ENCODE data around the gene ACBD6. TPM values are rescaled to one million over a fixed set of nuclear protein-coding genes. Genes with fewer than 3 reads are reported as not detected.

ACBD6 gene
- total and polyA plus RNA-seq, 2 experiments from 2014 or later, result 27.3 to 44.2 TPM

DNA sequence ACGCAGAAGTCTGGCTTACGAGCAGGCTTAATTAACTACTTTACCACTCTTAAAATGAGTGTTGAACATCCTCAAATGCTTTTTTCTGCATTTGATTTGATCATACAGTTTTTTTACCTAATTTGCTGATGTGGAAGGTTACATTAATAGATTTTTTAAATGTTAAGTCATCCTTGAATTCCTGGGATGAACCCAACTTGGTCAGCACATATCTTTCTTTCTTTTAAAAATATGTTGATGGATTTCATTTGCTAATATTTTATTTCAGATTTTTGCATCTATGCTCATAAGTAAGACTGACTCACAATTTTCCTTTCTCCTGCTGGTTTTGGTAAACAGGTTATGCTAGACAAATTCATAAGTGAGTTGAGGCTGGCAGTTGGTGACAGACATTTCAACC lies 189.5 kb downstream of the ACBD6 start:
- WGBS, 2 experiments (ENCODE audit: low coverage in 1 of 2, low lambda C conversion rate in 2 of 2, missing lambda C conversion rate in 2 of 2), result 79% methylated on average over 2 of the region's 2 CpGs
- Histone ChIP-seq H3K9me3 (ENCODE audit: low read depth) (no peaks in the 10 kb centered on the region), H3K9ac (no peak overlapping the region), H3K4me1 (ENCODE audit: insufficient read depth) (peaks cover 31% of the 10 kb centered on the region), H3K4me3 (no peak overlapping the region), H3K27ac (no peak overlapping the region), H2AFZ (no peak overlapping the region), H3K4me2 (ENCODE audit: unreplicated experiment) (no peak overlapping the region), H3K36me3 (ENCODE audit: low read depth) (no peaks in the 10 kb centered on the region; the same call in 1 of the 2 replicates), H4K20me1 (ENCODE audit: insufficient read depth) (no peaks in the 10 kb centered on the region), H3F3A (ENCODE audit: insufficient read depth) (peaks cover 37% of the 10 kb centered on the region), H3K9me2 (ENCODE audit: insufficient read depth) (no peaks in the 10 kb centered on the region), H3K79me2 (ENCODE audit: insufficient read depth) (no peaks in the 10 kb centered on the region), H3K27me3 (replicated peaks; ENCODE audit: insufficient read depth) (no peaks in the 10 kb centered on the region)
- no peak for TF ChIP-seq EZH2 (IDR thresholded peaks at IDR 0.05; ENCODE audit: insufficient read depth, poor library complexity, severe bottlenecking)
- in situ Hi-C loops (cut with MboI), result no loop called here
- peak; percentile 31 for DNase-seq

DNA sequence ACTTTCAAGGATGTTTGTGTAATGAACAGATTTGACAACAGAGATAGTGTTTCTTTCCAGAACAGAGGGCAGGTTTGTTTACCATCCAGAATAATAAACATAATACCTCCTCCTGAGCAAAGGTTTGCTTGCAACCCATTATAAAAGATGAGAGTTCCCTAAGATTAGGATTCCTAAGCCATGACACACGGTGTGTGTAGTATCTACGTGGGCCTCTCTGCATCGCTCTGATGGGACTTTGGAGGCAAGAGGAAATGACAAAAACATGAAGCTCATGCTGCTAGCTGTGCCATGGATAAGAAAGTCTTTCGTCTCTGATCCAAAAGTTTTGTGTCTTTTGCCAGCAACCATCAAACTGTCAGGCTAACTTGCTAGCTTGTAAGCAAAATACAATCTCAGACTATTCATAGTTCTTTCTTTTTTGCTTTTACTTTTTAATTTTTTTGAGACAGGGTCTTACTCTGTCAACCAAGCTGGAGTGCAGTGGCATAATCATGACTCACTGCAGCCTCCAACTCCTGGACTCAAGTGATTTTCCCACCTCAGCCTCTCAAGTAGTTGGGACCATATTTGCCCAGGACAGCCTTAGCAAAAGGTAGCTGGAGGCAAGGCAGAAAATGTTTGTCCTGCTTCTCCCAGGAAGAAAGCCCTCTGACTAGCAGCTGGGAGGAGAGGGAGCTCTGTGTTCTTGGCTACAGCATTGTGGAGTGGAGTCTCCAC lies 191.2 kb downstream of the ACBD6 start:
- H3K9me2 ChIP-seq (ENCODE audit: insufficient read depth), result no peaks in the 10 kb centered on the region
- H3K4me3 ChIP-seq, result no peak overlapping the region; the same call in 1 of the 2 replicates
- no peaks in the 10 kb centered on the region; the same call in 1 of the 2 replicates for H3K36me3 ChIP-seq (ENCODE audit: low read depth)
- in situ Hi-C loops (cut with MboI), result no loop called here
- H3K27me3 ChIP-seq (replicated peaks; ENCODE audit: insufficient read depth), result no peaks in the 10 kb centered on the region
- TF ChIP-seq EZH2phosphoT487 (IDR thresholded peaks at IDR 0.05; ENCODE audit: insufficient read depth, low read depth) (no peak), EZH2 (IDR thresholded peaks at IDR 0.05; ENCODE audit: insufficient read depth, poor library complexity, severe bottlenecking) (no peak)
- no peaks in the 10 kb centered on the region for H3K79me2 ChIP-seq (ENCODE audit: insufficient read depth)
- 14 to 19% methylated on average over 4 of the region's 4 CpGs for WGBS, 2 experiments (ENCODE audit: low coverage in 1 of 2, low lambda C conversion rate in 2 of 2, missing lambda C conversion rate in 2 of 2)
- peak overlapping the region; percentile 15 for H3K27ac ChIP-seq
- H3K4me2 ChIP-seq (ENCODE audit: unreplicated experiment), result peak overlapping the region; percentile 13
- H3K9me3 ChIP-seq (ENCODE audit: low read depth), result no peaks in the 10 kb centered on the region
- H3F3A ChIP-seq (ENCODE audit: insufficient read depth), result peaks cover 37% of the 10 kb centered on the region
- H4K20me1 ChIP-seq (ENCODE audit: insufficient read depth), result no peaks in the 10 kb centered on the region
- no peak overlapping the region for H2AFZ ChIP-seq
- peak; percentile 62 for DNase-seq
- H3K4me1 ChIP-seq (ENCODE audit: insufficient read depth), result peaks cover 31% of the 10 kb centered on the region
- H3K9ac ChIP-seq, result no peak overlapping the region

- peak overlapping the region; percentile 73 for H3K27ac ChIP-seq
- peaks cover 31% of the 10 kb centered on the region for H3K4me1 ChIP-seq (ENCODE audit: insufficient read depth)
- H3F3A ChIP-seq (ENCODE audit: insufficient read depth), result peaks cover 37% of the 10 kb centered on the region
- H2AFZ ChIP-seq, result no peak overlapping the region
- WGBS, 2 experiments (ENCODE audit: low coverage in 1 of 2, low lambda C conversion rate in 2 of 2, missing lambda C conversion rate in 2 of 2), result 85 to 88% methylated on average over 3 of the region's 3 CpGs
- TF ChIP-seq EZH2 (IDR thresholded peaks at IDR 0.05; ENCODE audit: insufficient read depth, poor library complexity, severe bottlenecking) (no peak), EZH2phosphoT487 (IDR thresholded peaks at IDR 0.05; ENCODE audit: insufficient read depth, low read depth) (no peak)
- in situ Hi-C loops (cut with MboI), result no loop called here
- H4K20me1 ChIP-seq (ENCODE audit: insufficient read depth), result no peaks in the 10 kb centered on the region
- no peak overlapping the region for H3K4me3 ChIP-seq
- no peaks in the 10 kb centered on the region for H3K79me2 ChIP-seq (ENCODE audit: insufficient read depth)
- no peaks in the 10 kb centered on the region for H3K9me2 ChIP-seq (ENCODE audit: insufficient read depth)
- H3K36me3 ChIP-seq (ENCODE audit: low read depth), result no peaks in the 10 kb centered on the region; the same call in 1 of the 2 replicates
- H3K9me3 ChIP-seq (ENCODE audit: low read depth), result no peaks in the 10 kb centered on the region
- H3K27me3 ChIP-seq (replicated peaks; ENCODE audit: insufficient read depth), result no peaks in the 10 kb centered on the region
- peak; percentile 46 for DNase-seq
- H3K4me2 ChIP-seq (ENCODE audit: unreplicated experiment), result no peak overlapping the region
- H3K9ac ChIP-seq, result no peak overlapping the region
These were observed 192.3 kb downstream of the ACBD6 start for GRCh38 chr1:180310095-180310494.

DNA sequence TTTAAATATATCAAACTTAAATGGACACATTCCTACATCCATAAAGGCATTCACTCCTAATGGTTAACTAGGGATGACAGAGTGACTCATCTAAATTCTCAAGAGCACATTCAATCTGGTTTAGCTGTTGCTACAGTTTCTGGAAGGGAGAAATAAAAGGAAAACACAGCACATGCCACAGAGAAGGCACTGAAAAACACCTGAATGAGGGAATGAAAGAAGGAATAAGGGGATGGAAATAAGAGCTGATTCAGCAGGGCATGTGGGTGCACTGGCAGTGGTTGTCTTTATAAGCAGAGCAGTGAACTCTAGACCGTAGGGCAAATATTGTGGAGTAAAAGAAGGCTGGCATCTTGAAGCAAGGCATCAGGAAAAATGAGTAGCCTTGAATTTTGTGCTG lies 193.0 kb downstream of the ACBD6 start:
- no peak for TF ChIP-seq EZH2 (IDR thresholded peaks at IDR 0.05; ENCODE audit: insufficient read depth, poor library complexity, severe bottlenecking)
- TF ChIP-seq EZH2phosphoT487 (IDR thresholded peaks at IDR 0.05; ENCODE audit: insufficient read depth, low read depth), result no peak
- DNase-seq, result peak; percentile 73
- 56 to 63% methylated on average over 1 of the region's 1 CpG for WGBS, 2 experiments (ENCODE audit: low coverage in 1 of 2, low lambda C conversion rate in 2 of 2, missing lambda C conversion rate in 2 of 2)

More for the DNA sequence above, 193.0 kb downstream of the ACBD6 start:
- H3K4me3 ChIP-seq, result no peak overlapping the region
- no peaks in the 10 kb centered on the region for H3K79me2 ChIP-seq (ENCODE audit: insufficient read depth)
- no peaks in the 10 kb centered on the region for H3K9me3 ChIP-seq (ENCODE audit: low read depth)
- H3K9ac ChIP-seq, result no peak overlapping the region; the same call in 1 of the 2 replicates
- peak overlapping the region; percentile 73 for H3K27ac ChIP-seq
- in situ Hi-C loops (cut with MboI), result no loop called here
- no peak overlapping the region for H2AFZ ChIP-seq
- H4K20me1 ChIP-seq (ENCODE audit: insufficient read depth), result no peaks in the 10 kb centered on the region
- H3K36me3 ChIP-seq (ENCODE audit: low read depth), result no peaks in the 10 kb centered on the region; the same call in 1 of the 2 replicates
- H3K9me2 ChIP-seq (ENCODE audit: insufficient read depth), result no peaks in the 10 kb centered on the region
- peaks cover 31% of the 10 kb centered on the region for H3K4me1 ChIP-seq (ENCODE audit: insufficient read depth)
- peak overlapping the region; percentile 49 for H3K4me2 ChIP-seq (ENCODE audit: unreplicated experiment)
- no peaks in the 10 kb centered on the region for H3K27me3 ChIP-seq (replicated peaks; ENCODE audit: insufficient read depth)
- H3F3A ChIP-seq (ENCODE audit: insufficient read depth), result peaks cover 37% of the 10 kb centered on the region

Data from GM23248 (cell line).